ENCODE data around the gene USP7. TPM values are rescaled to one million over a fixed set of nuclear protein-coding genes. Genes with fewer than 3 reads are reported as not detected.
A peak's percentile ranks its signal among the peaks of the same experiment; 100 is the strongest.

Gene USP7
- total and polyA plus RNA-seq, 10 of the 15 experiments (the other 5 are each of a cell fraction or from before 2014, with no cell fraction given), result 16.2 to 133 (median 60.5) TPM

GRCh38 chr16:8928467-8928957 is 35.2 kb downstream of the USP7 start (continued):
- TF ChIP-seq MLLT1 (IDR thresholded peaks at IDR 0.05) (no peak), RELB (IDR thresholded peaks at IDR 0.05; ENCODE audit: low read depth) (0 out of 2 replicates have a peak, but pooled peaks have one; percentile 40), ZBTB40 (IDR thresholded peaks at IDR 0.05; ENCODE audit: borderline replicate concordance) (no peak), BMI1 (IDR thresholded peaks at IDR 0.05; ENCODE audit: borderline replicate concordance) (no peak), RUNX3 (IDR thresholded peaks at IDR 0.05; ENCODE audit: low read length) (peak; percentile 57), NKRF (conservative IDR thresholded peaks at IDR 0.05) (no peak)

Data from GM12878 (cell line).